ENCODE results near the gene KLHL29. TPM values are rescaled to one million over a fixed set of nuclear protein-coding genes. Genes with fewer than 3 reads are reported as not detected.

The KLHL29 gene
- total RNA-seq, 1 donor from 2014 or later: 4.4 TPM

GRCh38 chr2:23477392-23477791 is 92.4 kb downstream of the KLHL29 start:
- no peaks in the 10 kb centered on the region for H3K36me3 Mint-ChIP-seq (ENCODE audit: insufficient read depth)
- no peak for TF ChIP-seq CTCF (IDR thresholded peaks at IDR 0.05; ENCODE audit: unreplicated experiment)
- H3K4me1 Mint-ChIP-seq (ENCODE audit: low read depth): peaks cover 21% of the 10 kb centered on the region
- no peak for DNase-seq (ENCODE audit: low spot score, unreplicated experiment)
- H3K9me3 Mint-ChIP-seq (ENCODE audit: low read depth): no peaks in the 10 kb centered on the region
- H3K27ac Mint-ChIP-seq: no peak overlapping the region
- peaks cover 64% of the 10 kb centered on the region for H3K27me3 Mint-ChIP-seq
- no peak overlapping the region for H3K4me3 Mint-ChIP-seq (ENCODE audit: low read depth)

DNA sequence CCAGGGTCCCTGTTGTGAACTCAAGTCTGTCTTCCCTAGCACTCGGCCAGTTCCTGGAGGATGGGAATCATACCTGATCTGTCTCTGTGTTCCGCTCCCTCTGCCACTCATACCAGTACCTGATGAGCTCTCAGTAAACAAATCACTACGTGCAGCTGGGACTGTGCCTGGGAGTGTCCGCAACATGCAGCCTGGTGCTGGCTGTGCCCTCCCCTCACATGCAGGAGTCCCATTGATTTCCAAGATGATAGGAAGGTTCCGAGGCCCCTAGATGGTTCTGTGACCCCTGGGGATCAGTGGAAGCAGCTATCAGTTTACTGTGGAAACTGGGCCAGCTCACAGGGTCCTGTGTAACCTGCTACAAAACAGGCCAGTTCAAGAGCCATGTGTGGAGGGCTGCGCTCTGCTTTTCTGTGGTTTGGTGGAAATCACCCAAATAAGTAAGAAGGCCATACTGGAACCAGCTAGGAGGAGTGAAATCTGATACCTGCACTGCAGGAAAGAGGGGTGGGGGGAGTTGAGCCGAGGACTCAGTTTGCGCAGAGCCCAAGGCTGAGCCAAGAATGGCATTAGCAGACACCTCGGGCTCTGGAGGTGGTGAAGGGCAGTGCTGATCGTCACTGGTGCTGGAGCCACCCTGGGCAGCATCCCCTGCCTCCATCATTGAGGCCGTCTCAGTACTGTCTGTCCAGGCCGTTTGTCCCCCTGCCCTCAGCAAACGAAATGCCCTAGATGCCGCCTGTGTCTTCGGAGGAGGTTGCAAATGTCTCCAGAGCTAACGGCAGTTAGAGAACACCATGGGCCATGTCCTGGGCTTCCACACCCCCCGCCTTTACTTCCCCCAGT is 93.3 kb downstream of the KLHL29 start:
- no peak for TF ChIP-seq CTCF (IDR thresholded peaks at IDR 0.05; ENCODE audit: unreplicated experiment)
- no peak overlapping the region for H3K4me3 Mint-ChIP-seq (ENCODE audit: low read depth)
- DNase-seq (ENCODE audit: low spot score, unreplicated experiment): no peak
- no peaks in the 10 kb centered on the region for H3K9me3 Mint-ChIP-seq (ENCODE audit: low read depth)
- H3K36me3 Mint-ChIP-seq (ENCODE audit: insufficient read depth): no peaks in the 10 kb centered on the region
- H3K27me3 Mint-ChIP-seq: peaks cover 61% of the 10 kb centered on the region
- peak overlapping the region; percentile 33 for H3K27ac Mint-ChIP-seq
- peaks cover 21% of the 10 kb centered on the region for H3K4me1 Mint-ChIP-seq (ENCODE audit: low read depth)

DNA sequence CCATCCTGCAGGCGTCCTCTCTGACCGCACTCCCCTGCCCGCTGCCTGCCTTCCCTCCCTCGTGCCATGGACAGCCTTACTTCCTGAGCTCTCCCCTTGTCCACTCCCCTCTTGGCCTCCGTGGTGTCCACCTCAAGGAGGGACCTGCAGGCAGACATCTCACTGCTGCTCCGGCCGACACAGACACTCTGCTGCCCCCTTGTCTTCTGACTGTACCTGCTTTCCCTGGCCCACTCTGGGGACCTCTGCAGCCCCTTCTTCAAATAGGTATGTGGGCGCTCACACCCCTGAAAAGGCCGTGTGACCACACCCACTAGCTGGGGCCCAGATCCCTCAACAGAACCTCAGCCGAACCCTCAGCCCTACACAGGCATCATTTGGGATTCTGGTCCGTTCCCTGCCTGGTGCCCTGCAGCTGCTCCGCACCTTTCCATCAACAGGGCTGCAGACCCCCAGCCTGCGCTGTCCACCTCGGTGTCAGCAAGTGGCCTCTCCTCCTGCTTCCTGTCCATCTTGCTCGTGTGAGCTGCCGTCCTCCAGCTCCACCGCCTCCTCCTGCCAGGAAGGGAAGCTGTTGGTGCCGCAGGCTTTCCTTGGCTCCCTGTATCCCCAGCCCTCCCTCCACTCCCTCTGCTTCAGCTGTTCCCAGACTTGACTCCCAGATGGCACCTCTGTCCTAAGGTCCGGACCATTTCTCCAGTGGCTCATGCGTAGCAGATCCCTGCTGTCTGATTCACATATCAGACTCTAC is 94.1 kb downstream of the KLHL29 start:
- TF ChIP-seq CTCF (IDR thresholded peaks at IDR 0.05; ENCODE audit: unreplicated experiment): no peak
- peaks cover 23% of the 10 kb centered on the region for H3K4me1 Mint-ChIP-seq (ENCODE audit: low read depth)
- H3K9me3 Mint-ChIP-seq (ENCODE audit: low read depth): no peaks in the 10 kb centered on the region
- H3K27ac Mint-ChIP-seq: no peak overlapping the region
- no peak overlapping the region for H3K4me3 Mint-ChIP-seq (ENCODE audit: low read depth)
- no peak for DNase-seq (ENCODE audit: low spot score, unreplicated experiment)
- no peaks in the 10 kb centered on the region for H3K36me3 Mint-ChIP-seq (ENCODE audit: insufficient read depth)
- peaks cover 54% of the 10 kb centered on the region for H3K27me3 Mint-ChIP-seq

DNA sequence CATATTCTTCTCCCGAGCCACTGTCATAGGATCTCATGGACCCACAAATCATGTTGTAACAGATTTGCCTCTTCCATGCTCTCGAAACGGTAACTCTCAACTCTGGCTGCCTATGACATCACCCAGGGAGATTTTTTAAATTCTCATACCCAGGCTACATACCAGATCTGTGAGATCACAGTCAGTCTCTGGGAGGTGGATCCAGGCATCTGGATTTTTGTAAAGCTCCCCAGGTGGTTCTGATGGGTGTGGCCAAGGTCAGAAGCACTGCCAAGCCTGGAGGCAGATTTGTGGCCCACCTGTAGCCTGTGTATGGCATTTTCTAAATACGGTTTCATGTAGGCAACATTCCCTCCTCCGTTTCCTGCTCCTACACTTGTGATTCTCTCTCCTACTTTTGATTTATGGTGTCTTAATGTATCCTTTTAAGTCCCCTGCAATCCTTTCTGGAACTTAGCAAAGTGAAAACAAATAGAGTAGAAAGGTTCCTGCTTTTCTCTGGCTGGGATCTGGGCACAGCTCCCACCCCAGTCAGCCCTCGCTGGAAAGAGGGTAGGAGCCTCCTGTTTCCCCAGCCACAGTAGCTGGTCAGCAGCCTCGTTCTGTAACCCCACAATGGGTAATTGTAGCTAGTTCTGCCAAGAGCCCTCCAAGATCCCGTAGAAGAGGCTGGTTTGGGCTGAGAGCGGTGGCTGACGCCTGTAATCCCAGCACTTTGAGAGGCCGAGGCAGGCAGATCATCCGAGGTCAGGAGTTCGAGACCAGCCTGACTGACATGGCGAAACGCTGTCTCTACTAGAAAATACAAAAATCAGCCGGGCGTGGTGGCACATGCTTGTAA is 96.2 kb downstream of the KLHL29 start:
- Mint-ChIP-seq H3K27ac (peak overlapping the region; percentile 46), H3K4me1 (ENCODE audit: low read depth) (peaks cover 24% of the 10 kb centered on the region), H3K4me3 (ENCODE audit: low read depth) (no peak overlapping the region), H3K9me3 (ENCODE audit: low read depth) (no peaks in the 10 kb centered on the region), H3K36me3 (ENCODE audit: insufficient read depth) (no peaks in the 10 kb centered on the region), H3K27me3 (peaks cover 39% of the 10 kb centered on the region)
- no peak for TF ChIP-seq CTCF (IDR thresholded peaks at IDR 0.05; ENCODE audit: unreplicated experiment)
- DNase-seq (ENCODE audit: low spot score, unreplicated experiment): no peak

GRCh38 chr2:23482188-23482587 is 97.2 kb downstream of the KLHL29 start:
- Mint-ChIP-seq H3K4me1 (ENCODE audit: low read depth) (peaks cover 24% of the 10 kb centered on the region), H3K27me3 (peaks cover 31% of the 10 kb centered on the region), H3K27ac (no peak overlapping the region), H3K9me3 (ENCODE audit: low read depth) (no peaks in the 10 kb centered on the region), H3K4me3 (ENCODE audit: low read depth) (no peak overlapping the region), H3K36me3 (ENCODE audit: insufficient read depth) (no peaks in the 10 kb centered on the region)
- TF ChIP-seq CTCF (IDR thresholded peaks at IDR 0.05; ENCODE audit: unreplicated experiment): no peak
- DNase-seq (ENCODE audit: low spot score, unreplicated experiment): no peak

Data from progenitor cell of endocrine pancreas (in vitro differentiated cells).